ENCODE results near the gene ATAD3C. TPM values are rescaled to one million over a fixed set of nuclear protein-coding genes. Genes with fewer than 3 reads are reported as not detected.

Gene ATAD3C
- total RNA-seq, 4 donors from 2014 or later = 0.42 to 9.9 (median 3.2) TPM

DNA sequence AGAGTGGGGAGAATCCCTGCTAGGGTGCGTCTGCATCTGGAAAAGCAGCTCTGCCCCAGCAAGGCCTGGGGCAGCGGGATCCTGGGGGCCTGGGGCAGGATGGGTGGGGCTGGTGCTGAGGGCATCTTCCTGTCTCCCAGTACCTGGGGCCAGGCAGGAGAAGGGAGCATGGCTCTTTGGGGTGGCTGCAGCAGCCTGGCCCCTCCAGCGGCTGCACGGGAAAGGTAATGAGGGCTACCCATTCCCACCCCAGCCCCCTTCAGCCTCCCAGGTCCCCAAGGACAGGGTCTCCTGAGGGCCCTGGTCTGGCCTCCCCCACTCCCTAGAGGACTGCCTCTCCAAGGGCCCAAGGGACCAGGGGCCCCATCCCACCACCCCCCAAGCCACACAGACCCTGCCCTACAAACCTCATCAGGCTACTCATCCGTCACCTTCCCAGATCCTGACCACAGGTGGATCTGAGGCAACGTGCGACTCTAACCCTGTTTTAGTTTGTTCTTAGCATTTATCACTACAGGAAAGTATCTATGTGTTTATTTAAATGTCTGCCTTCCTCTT, 27.5 kb upstream of the ATAD3C start:
- TF ChIP-seq POLR2A (IDR thresholded peaks at IDR 0.05) = no peak
- TF ChIP-seq, protein P1, sequence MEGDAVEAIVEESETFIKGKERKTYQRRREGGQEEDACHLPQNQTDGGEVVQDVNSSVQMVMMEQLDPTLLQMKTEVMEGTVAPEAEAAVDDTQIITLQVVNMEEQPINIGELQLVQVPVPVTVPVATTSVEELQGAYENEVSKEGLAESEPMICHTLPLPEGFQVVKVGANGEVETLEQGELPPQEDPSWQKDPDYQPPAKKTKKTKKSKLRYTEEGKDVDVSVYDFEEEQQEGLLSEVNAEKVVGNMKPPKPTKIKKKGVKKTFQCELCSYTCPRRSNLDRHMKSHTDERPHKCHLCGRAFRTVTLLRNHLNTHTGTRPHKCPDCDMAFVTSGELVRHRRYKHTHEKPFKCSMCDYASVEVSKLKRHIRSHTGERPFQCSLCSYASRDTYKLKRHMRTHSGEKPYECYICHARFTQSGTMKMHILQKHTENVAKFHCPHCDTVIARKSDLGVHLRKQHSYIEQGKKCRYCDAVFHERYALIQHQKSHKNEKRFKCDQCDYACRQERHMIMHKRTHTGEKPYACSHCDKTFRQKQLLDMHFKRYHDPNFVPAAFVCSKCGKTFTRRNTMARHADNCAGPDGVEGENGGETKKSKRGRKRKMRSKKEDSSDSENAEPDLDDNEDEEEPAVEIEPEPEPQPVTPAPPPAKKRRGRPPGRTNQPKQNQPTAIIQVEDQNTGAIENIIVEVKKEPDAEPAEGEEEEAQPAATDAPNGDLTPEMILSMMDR (IDR thresholded peaks at IDR 0.05) = no peak
- TF ChIP-seq EP300 (IDR thresholded peaks at IDR 0.05) = no peak
- no peak for DNase-seq (ENCODE audit: low spot score in 2 of 2)
- peaks cover 0 to 7% of the 10 kb centered on the region in 2 donors for H3K27me3 ChIP-seq
- WGBS, 2 donors = 81 to 89% methylated on average over 7 of the region's 7 CpGs
- H3K27ac ChIP-seq = peak overlapping the region; percentile 61 to 94 (median 81)
- no peak overlapping the region for H3K4me3 ChIP-seq
- H3K9me3 ChIP-seq = no peaks in the 10 kb centered on the region
- no peaks in the 10 kb centered on the region for H3K36me3 ChIP-seq
- peaks cover 0 to 72% (median 23%) of the 10 kb centered on the region in 4 donors for H3K4me1 ChIP-seq

DNA sequence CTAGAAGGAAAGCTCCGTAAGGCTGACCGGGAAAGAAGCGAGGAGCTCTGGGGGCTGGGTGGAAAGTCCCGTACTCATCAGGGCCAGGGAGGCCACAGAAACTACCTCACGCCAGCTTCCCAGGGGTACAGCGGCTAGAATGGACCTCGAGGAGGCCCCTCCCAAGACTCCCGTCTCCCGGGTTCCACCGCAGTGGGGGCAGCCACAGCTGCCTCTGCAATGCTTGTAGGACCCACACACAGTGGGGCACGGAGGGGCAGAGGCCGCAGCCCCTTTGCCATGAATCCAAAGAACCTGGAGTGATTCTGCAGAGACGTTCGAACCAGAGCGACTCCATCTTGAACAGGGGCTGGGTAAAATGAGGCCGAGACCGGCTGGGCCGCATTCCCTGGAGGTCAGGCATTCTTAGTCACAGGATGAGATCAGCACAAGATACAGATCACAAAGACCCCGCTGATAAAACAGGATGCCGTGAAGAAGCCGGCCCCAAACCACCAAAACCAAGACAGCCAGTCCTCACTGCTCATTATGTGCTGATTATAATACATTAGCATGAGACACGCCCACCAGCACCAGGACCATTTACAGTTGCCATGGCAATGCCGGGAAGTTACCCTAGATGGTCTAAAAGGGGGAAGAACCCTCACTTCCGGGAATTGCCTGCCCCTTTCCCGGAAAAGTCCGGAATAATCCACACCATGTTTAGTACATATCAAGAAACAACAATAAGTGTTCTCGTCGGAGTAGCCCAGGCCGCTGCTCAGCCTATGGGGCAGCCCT, 26.8 kb upstream of the ATAD3C start:
- TF ChIP-seq, protein P1 (IDR thresholded peaks at IDR 0.05) = no peak
- TF ChIP-seq EP300 (IDR thresholded peaks at IDR 0.05) (no peak), POLR2A (IDR thresholded peaks at IDR 0.05) (no peak)
- Histone ChIP-seq H3K27me3 (peaks cover 0 to 7% of the 10 kb centered on the region in 2 donors), H3K27ac (peak overlapping the region; percentile 54 to 94 (median 81)), H3K36me3 (no peaks in the 10 kb centered on the region), H3K4me1 (peaks cover 0 to 76% (median 23%) of the 10 kb centered on the region in 4 donors), H3K4me3 (no peak overlapping the region), H3K9me3 (no peaks in the 10 kb centered on the region)
- WGBS, 2 donors = 36 to 46% methylated on average over 27 to 29 of the region's 29 CpGs
- DNase-seq (ENCODE audit: low spot score in 2 of 2) = no peak

DNA sequence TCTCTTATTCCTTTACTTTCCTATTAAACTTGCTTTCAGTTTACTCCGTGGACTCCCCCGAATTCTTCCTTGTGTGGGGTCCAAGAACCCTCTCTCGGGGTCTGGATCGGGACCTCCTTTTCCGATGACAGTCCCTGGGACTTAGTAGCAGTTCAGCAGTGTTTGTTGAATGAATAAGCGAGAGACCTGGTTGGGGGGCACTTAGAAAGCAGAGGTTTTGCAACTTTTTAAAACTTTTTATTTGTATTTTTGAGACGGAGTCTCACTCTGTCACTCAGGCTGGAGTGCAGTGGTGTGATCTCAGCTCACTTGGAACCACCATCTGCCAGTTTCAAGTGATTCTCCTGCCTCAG, 26.3 kb upstream of the ATAD3C start:
- peak overlapping the region; percentile 22 to 94 (median 81) for H3K27ac ChIP-seq

DNA sequence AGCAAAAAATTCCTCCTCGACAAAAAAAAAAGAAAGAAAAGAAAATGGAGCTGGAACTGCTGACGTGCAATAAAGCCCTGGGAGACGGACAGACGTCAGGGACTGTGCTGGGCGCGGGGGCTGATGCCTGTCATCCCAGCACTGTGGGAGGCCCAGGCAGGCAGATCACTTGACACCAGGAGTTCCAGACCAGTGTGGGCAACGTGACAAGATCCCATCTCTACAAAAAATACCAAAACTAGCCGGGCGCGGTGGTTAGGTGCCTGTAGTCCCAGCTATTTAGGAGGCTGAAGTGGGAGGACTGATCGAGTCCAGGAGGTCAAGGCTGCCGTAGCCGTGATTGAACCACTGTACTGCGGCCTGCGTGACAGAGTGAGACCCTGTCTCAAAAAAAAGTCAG, 24.8 kb upstream of the ATAD3C start:
- TF ChIP-seq, protein P1 (IDR thresholded peaks at IDR 0.05) = no peak
- TF ChIP-seq POLR2A (IDR thresholded peaks at IDR 0.05) (no peak), EP300 (IDR thresholded peaks at IDR 0.05) (peak; percentile 47 to 55)

More for the DNA sequence above, 26.3 kb upstream of the ATAD3C start:
- DNase-seq (ENCODE audit: low spot score in 2 of 2) = no peak
- Histone ChIP-seq H3K4me1 (peaks cover 0 to 73% (median 24%) of the 10 kb centered on the region in 4 donors), H3K9me3 (no peaks in the 10 kb centered on the region), H3K27me3 (peaks cover 0 to 7% of the 10 kb centered on the region in 2 donors), H3K36me3 (no peaks in the 10 kb centered on the region), H3K4me3 (no peak overlapping the region)
- 85 to 91% methylated on average over 7 of the region's 7 CpGs for WGBS, 2 donors
- TF ChIP-seq, protein P1 (IDR thresholded peaks at IDR 0.05) = no peak
- no peak for TF ChIP-seq POLR2A (IDR thresholded peaks at IDR 0.05)
- no peak for TF ChIP-seq EP300 (IDR thresholded peaks at IDR 0.05)

DNA sequence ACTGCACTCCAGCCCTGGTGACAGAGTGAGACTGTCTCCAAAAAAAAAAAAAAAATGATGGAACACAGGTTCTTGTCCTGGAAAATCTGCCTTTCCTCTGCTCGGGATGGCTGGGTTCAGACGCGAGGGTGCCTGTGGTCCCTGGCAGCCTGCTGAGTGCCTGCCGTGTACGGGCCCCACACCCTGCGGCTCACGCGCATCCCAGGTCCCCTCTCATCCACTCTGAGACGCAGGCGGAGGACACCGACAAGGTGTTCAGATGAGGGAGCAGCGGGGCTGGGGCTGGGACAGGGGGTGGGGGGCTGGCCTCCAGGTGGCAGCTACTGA, 24.1 kb upstream of the ATAD3C start:
- TF ChIP-seq, protein P1 (IDR thresholded peaks at IDR 0.05) = no peak
- TF ChIP-seq POLR2A (IDR thresholded peaks at IDR 0.05) (no peak), EP300 (IDR thresholded peaks at IDR 0.05) (no peak)
- H3K27me3 ChIP-seq = peaks cover 0 to 7% of the 10 kb centered on the region in 2 donors
- H3K4me3 ChIP-seq = no peak overlapping the region
- no peaks in the 10 kb centered on the region for H3K36me3 ChIP-seq
- no peak for DNase-seq (ENCODE audit: low spot score in 2 of 2)
- WGBS, 2 donors = 66 to 71% methylated on average over 12 of the region's 12 CpGs
- H3K4me1 ChIP-seq = peaks cover 0 to 76% (median 40%) of the 10 kb centered on the region in 4 donors
- no peaks in the 10 kb centered on the region for H3K9me3 ChIP-seq
- peak overlapping the region; percentile 48 to 94 (median 80) for H3K27ac ChIP-seq

More for the DNA sequence above, 24.8 kb upstream of the ATAD3C start:
- Histone ChIP-seq H3K36me3 (no peaks in the 10 kb centered on the region), H3K4me1 (peaks cover 0 to 73% (median 33%) of the 10 kb centered on the region in 4 donors), H3K27me3 (peaks cover 0 to 7% of the 10 kb centered on the region in 2 donors), H3K27ac (peak overlapping the region in 3 of 4 donors; percentile 68 to 94 (median 92)), H3K4me3 (no peak overlapping the region), H3K9me3 (no peaks in the 10 kb centered on the region)
- 70% methylated on average over 15 of the region's 15 CpGs for WGBS, 2 donors
- DNase-seq (ENCODE audit: low spot score in 2 of 2) = no peak
